Skin of body (tissue), 2 donors: ENCODE results near the gene LRRC8C. TPM values are rescaled to one million over a fixed set of nuclear protein-coding genes. Genes with fewer than 3 reads are reported as not detected.

Experiments used
- DNase-seq: peaks from one replicate; lab custom pipeline; 2025; lab: John Stamatoyannopoulos, UW
- total RNA-seq: library from RNA; depleted of rRNA; stranded (reverse); fragments of >200 nt; gene quantifications from one replicate; pipeline ENCODE4 v1.2.3, GENCODE V29; 2014

LRRC8C gene
- total RNA-seq, 1 donor from 2014 or later = 9.7 TPM

- DNase-seq = no peak
Observed at GRCh38 chr1:89633248-89633799, 404 bp downstream of the LRRC8C start.

- peak; percentile 16 for DNase-seq
Observed at GRCh38 chr1:89633800-89634625, 1.1 kb downstream of the LRRC8C start.

- DNase-seq = no peak
Observed at GRCh38 chr1:89635825-89636815, 3.2 kb downstream of the LRRC8C start.

GRCh38 chr1:89637496-89637895, 4.6 kb downstream of the LRRC8C start:
- no peak for DNase-seq

GRCh38 chr1:89640440-89640839, 7.5 kb downstream of the LRRC8C start:
- DNase-seq = no peak

GRCh38 chr1:89641781-89642180, 8.9 kb downstream of the LRRC8C start:
- DNase-seq = no peak

GRCh38 chr1:89643577-89643976, 10.7 kb downstream of the LRRC8C start:
- DNase-seq = no peak

- no peak for DNase-seq
Observed at GRCh38 chr1:89644119-89644814, 11.3 kb downstream of the LRRC8C start.

GRCh38 chr1:89646259-89646658, 13.3 kb downstream of the LRRC8C start:
- no peak for DNase-seq

- no peak for DNase-seq
Observed at GRCh38 chr1:89649783-89650182, 16.9 kb downstream of the LRRC8C start.

- no peak for DNase-seq
Observed at GRCh38 chr1:89652373-89652772, 19.5 kb downstream of the LRRC8C start.

GRCh38 chr1:89657886-89658285, 25.0 kb downstream of the LRRC8C start:
- DNase-seq = no peak

- no peak for DNase-seq
Observed at GRCh38 chr1:89659322-89660081, 26.6 kb downstream of the LRRC8C start.

GRCh38 chr1:89660224-89661061, 27.5 kb downstream of the LRRC8C start:
- DNase-seq = peak; percentile 98

- DNase-seq = no peak
Observed at GRCh38 chr1:89665941-89666340, 33.0 kb downstream of the LRRC8C start.

- no peak for DNase-seq
Observed at GRCh38 chr1:89666640-89667039, 33.7 kb downstream of the LRRC8C start.

GRCh38 chr1:89667691-89668090, 34.8 kb downstream of the LRRC8C start:
- no peak for DNase-seq

GRCh38 chr1:89668961-89669360, 36.0 kb downstream of the LRRC8C start:
- DNase-seq = no peak

GRCh38 chr1:89669441-89669840, 36.5 kb downstream of the LRRC8C start:
- DNase-seq = no peak

GRCh38 chr1:89670163-89670562, 37.2 kb downstream of the LRRC8C start:
- no peak for DNase-seq
